A673 (cell line): ENCODE measurements around the gene KIF23.

Experiments
- EZH2 ChIP-seq: fragments of 200-600 bp; sonication (generic); IDR thresholded peaks from 2 replicates; pipeline ENCODE4 v1.6.1; 2017; ENCODE audit warnings: borderline replicate concordance, low read depth, mild to moderate bottlenecking, mixed read lengths, antibody characterized with exemption, low read length; ENCODE audit not compliant: poor library complexity, severe bottlenecking
- TF ChIP-seq, protein P1 (sequence below): fragments of 300-800, 200-600 bp; sonication (generic); conservative IDR thresholded peaks from 2 replicates; pipeline ENCODE4 v1.5.1; 2017; ENCODE audit warnings: low read depth, mild to moderate bottlenecking, antibody characterized with exemption, low read length, moderate library complexity, mixed read lengths

GRCh38 chr15:69391046-69391757 lies 22.9 kb upstream of the KIF23 start:
- TF ChIP-seq, protein P1, sequence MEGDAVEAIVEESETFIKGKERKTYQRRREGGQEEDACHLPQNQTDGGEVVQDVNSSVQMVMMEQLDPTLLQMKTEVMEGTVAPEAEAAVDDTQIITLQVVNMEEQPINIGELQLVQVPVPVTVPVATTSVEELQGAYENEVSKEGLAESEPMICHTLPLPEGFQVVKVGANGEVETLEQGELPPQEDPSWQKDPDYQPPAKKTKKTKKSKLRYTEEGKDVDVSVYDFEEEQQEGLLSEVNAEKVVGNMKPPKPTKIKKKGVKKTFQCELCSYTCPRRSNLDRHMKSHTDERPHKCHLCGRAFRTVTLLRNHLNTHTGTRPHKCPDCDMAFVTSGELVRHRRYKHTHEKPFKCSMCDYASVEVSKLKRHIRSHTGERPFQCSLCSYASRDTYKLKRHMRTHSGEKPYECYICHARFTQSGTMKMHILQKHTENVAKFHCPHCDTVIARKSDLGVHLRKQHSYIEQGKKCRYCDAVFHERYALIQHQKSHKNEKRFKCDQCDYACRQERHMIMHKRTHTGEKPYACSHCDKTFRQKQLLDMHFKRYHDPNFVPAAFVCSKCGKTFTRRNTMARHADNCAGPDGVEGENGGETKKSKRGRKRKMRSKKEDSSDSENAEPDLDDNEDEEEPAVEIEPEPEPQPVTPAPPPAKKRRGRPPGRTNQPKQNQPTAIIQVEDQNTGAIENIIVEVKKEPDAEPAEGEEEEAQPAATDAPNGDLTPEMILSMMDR, result no peak
- TF ChIP-seq EZH2, result no peak
